GM12875 (cell line): Measurements from ENCODE around the gene PRKAR1A.

Experiments used
- H3K4me3 ChIP-seq: one replicate; pipeline ENCODE4 v1.5.1; 2011; ENCODE audit warnings: low read depth, low read length, control low read depth
- TF ChIP-seq, protein P1 (sequence below): IDR thresholded peaks from 2 replicates; pipeline ENCODE4 v1.5.1; 2011; ENCODE audit warnings: low read depth, mild to moderate bottlenecking, control low read depth, inconsistent platforms, low read length, moderate library complexity, borderline replicate concordance; ENCODE audit not compliant: insufficient read depth

Gene PRKAR1A

DNA sequence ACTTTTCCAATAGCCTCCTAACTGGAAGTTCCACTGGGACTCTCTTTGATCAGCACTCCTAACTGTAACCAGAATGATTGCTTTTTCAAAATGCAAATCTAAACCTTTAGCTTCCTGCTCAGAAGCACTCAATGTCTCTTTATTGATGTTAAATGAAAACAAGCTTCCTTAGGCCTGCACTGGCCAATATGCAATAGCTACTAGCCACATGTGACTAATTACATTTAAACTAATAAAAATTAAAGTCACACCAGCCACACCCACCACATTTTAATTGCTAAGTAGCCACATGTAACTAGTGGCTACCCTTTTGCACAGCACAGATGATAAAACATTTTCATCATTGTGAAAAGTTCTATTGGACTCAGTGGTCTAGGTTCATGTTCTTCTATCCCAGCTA is 57.1 kb downstream of the PRKAR1A start:
- no peak overlapping the region for H3K4me3 ChIP-seq
- TF ChIP-seq, protein P1, sequence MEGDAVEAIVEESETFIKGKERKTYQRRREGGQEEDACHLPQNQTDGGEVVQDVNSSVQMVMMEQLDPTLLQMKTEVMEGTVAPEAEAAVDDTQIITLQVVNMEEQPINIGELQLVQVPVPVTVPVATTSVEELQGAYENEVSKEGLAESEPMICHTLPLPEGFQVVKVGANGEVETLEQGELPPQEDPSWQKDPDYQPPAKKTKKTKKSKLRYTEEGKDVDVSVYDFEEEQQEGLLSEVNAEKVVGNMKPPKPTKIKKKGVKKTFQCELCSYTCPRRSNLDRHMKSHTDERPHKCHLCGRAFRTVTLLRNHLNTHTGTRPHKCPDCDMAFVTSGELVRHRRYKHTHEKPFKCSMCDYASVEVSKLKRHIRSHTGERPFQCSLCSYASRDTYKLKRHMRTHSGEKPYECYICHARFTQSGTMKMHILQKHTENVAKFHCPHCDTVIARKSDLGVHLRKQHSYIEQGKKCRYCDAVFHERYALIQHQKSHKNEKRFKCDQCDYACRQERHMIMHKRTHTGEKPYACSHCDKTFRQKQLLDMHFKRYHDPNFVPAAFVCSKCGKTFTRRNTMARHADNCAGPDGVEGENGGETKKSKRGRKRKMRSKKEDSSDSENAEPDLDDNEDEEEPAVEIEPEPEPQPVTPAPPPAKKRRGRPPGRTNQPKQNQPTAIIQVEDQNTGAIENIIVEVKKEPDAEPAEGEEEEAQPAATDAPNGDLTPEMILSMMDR: no peak

DNA sequence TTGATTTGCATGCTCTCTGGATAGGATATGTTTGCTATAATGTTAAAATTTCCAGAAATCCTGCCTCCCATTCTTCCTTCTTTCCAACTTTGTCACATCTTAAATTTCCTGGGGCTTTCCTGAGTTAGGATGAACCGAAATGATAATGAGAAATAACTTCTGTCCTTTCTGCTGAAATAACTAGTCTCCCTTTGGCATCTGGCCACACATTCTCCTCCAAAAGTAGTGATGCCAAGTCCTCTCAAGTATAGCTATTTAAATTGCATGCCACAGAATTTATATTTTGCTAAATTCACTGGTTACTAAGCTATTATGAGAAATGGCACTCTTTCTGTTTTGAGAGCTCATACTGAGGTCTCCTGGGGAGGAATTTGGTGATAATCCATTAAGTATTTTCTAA is 58.3 kb downstream of the PRKAR1A start:
- H3K4me3 ChIP-seq: no peak overlapping the region
- TF ChIP-seq, protein P1: no peak

DNA sequence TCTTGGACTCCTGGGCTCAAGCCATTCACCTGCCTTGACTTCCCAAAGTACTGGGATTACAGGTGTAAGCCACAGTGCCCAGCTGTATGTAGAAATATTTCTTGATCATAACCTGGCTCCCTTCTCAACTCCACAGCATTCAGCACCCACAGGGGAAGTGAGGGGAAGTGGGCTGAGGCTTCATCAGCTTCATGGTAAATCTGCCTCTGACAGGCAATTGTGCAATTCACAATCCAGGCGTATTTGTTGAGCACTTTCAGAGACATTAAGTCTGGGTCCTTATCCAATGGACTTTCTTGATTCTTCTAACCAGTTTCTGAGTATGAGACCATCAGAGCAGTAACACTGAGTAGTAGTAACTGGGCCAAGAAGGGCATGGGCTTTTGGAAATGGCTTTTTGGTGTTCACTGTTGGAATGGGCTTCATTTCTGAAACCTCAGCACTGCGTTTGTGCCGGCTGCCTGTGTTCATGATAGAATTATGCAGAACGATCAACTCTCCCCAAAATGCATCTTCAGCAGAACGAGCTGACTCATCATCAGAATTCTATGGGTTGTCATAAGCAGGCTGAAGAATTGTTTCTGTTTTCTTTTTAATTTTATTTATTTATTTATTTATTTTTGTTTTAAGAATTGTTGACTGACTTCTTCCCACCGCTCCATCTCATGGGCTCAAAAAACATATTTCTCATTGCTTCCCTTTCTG is 60.1 kb downstream of the PRKAR1A start:
- TF ChIP-seq, protein P1: no peak
- H3K4me3 ChIP-seq: no peak overlapping the region

DNA sequence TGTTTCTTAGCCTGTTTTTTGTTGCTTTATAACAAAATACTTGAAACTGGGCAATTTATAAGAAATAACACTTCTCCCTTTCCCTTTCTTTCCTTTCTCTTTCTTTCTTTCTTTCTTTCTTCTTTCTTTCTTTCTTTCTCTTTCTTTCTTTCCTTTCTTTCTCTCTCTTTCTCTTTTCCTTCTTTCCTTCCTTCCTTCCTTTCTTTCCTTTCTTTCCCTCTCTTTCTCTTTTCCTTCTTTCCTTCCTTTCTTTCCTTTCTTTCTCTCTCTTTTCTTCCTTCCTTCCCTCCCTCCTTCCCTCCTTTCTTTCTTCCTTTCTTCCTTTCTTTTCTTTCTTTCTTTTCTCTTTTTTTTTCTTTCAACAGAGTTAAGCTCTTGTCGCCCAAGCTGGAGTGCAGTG is 61.1 kb downstream of the PRKAR1A start:
- TF ChIP-seq, protein P1: no peak
- no peak overlapping the region for H3K4me3 ChIP-seq

DNA sequence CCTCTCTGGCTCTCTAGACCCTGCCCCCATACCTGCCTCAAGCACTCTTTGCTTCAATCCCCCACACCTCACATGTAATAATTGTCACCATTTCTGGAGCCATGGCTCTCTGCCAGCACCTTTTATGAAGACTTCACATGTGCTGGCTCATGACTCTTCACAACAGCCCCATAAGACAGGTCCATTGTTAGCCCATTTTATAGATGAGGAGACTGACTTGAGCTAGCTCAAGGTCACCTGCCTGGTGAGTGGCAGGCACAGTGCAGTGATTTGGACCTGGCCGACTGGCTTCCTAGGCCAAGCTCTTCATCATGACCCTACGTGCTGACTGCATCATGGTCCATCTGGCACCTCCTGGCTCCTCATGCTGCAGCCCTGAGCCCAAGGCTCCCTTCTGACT is 63.9 kb downstream of the PRKAR1A start:
- TF ChIP-seq, protein P1: no peak
- H3K4me3 ChIP-seq: no peak overlapping the region

GRCh38 chr17:68576811-68577496 is 64.7 kb downstream of the PRKAR1A start:
- no peak overlapping the region for H3K4me3 ChIP-seq
- TF ChIP-seq, protein P1: no peak

GRCh38 chr17:68577497-68577821 is 65.2 kb downstream of the PRKAR1A start:
- H3K4me3 ChIP-seq: no peak overlapping the region
- TF ChIP-seq, protein P1: no peak
